Gastrocnemius medialis (tissue), 4 donors: Measurements from ENCODE around the gene ITPR1.

Experiments
- CTCF ChIP-seq, 5 experiments: fragments of 450-650 bp in 3 of 5; fragments of 200-600 bp in 2 of 5; sonication (generic) in 2 of 5; IDR thresholded peaks in 4 of 5; conservative IDR thresholded peaks in 1 of 5; 1 replicate in 4 of 5; 2 replicates in 1 of 5; pipeline ENCODE4 v1.5.1; 2016 to 2019; ENCODE audit warnings: antibody characterized with exemption in 5 of 5, mild to moderate bottlenecking in 3 of 5, moderate library complexity in 3 of 5
- POLR2A ChIP-seq, 2 donors: fragments of 450-650 bp; IDR thresholded peaks; one replicate each; pipeline ENCODE4 v1.6.1; 2017; ENCODE audit warnings: antibody characterized with exemption in 2 of 2, mild to moderate bottlenecking in 2 of 2, moderate library complexity in 2 of 2

DNA sequence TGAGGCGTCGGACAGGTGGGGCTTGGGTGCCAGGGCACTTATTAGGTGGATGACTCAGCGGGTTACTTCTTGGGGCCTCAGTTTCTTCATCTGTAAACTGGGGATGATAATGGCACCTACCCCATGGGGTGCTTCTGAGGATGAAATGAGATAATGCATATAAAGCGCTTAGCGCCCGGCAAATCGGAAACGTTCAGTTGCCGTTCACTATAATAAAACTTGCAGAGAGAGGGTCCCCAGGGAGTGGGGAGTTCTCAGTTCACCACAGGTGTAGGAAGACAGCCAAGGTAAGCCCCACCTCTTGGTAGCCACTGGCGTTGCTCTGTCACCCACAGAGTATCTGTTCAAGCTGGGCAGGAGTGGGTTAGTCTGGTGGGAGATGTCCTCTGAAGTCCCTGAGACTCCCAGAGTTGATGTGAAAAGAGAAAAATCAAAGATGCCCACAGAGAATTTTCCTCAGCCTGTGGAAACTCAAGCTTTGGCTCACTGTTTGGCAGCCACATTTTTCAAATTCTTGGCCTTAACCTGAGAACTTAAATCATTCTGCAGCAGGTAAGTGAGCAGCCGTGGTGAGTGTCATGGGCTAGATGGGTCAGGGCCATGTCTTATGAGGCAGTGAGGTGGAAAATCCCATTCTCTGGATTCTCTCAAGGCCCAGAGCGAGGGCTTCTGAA, 264.6 kb downstream of the ITPR1 start:
- TF ChIP-seq POLR2A (IDR thresholded peaks at IDR 0.05): no peak
- no peak for TF ChIP-seq CTCF (IDR thresholded peaks at IDR 0.05 in 4 of 5, conservative IDR thresholded peaks at IDR 0.05 in 1 of 5)
